DMS 273 (cell line): ENCODE measurements around the gene OTOP3.
A peak's percentile ranks its signal among the peaks of the same experiment; 100 is the strongest.
"Not testable (repeated sequence)": the region's sequence is repeated elsewhere in the genome, so short reads cannot be mapped to it uniquely, and the experiment has no call there.

Experiments
- DNase-seq: peaks from one replicate; lab custom pipeline; 2025; ENCODE audit not compliant: unreplicated experiment; lab: John Stamatoyannopoulos, UW

The OTOP3 gene

GRCh38 chr17:74935585-74936469, at the start of gene OTOP3:
Gene OTOP3, plus strand, starts transcription at chr17:74935898. Its CDS starts 24 bp downstream, at chr17:74935922.
- DNase-seq, result peak; percentile 44

- DNase-seq, result no peak
These were observed 47.2 kb upstream of the OTOP3 start for GRCh38 chr17:74888469-74888868.

DNA sequence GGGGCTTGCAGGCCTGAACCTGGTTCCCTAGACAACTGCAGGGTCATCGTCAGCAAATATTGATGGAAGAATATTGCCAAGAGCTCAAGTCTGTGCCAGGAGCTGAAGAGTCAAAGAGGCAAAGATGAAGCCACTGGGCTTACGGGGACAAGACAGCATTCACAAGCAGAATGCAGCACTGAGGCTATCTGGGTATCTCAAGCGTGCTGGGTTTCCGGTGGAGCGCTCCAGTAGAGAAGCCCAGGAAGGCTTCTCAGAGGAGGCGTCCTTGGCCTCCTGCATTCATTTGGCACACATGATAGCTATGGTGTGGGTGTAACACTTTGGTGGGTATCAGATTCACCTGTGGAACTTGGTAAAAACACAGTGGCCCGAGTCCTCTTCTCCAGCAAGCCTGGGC, 45.1 kb upstream of the OTOP3 start:
- DNase-seq, result no peak

GRCh38 chr17:74892013-74892841, 43.5 kb upstream of the OTOP3 start:
- DNase-seq, result no peak

DNA sequence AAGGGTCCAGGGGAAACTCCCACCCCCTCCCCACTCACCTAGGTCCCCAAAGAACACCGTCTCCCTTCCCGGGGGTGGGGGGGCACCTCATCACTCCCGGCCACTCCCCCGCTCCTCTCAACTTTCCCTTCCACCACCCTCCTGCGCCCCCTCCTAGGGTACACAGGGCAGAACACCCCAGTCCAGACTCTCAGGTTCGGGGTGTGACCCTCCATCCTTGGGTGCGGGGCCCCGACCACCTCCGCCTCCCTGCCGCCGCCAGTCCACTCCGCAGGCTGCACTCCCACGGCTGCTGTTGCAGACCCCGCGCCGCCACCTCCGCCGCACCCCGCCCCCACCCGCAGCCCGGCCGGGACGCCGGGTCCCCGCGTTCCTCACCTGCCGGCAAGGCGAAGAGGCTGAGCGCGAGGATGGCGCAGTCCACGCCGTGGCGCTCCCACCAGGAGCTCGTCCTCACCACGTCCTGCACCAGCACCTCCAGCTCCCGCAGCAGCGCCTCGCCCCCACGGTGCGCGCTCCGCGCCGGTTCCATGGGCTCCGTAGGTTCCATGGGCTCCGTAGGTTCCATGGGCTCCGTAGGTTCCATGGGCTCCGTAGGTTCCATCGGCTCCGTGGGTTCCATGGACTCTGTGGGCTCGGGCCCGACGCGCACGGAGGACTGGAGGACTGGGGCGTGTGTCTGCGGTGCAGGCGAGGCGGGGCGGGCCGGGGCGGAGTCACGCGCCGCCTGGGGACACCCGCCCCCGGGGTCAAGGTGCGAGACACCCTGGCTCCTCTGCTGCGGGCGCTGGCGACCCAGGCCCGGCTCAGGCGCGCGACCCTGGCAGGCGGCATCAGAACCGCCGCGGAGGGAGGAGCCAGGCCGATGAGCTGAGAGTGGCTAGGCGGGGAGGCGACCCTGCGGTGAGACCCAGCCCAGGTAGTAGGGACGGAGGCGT, 42.5 kb upstream of the OTOP3 start, which contains the start of gene FADS6:
TSS of gene FADS6 (minus strand) at position 660 of the 938 bp plus-strand sequence. CDS start at position 622, 38 bp downstream.
- DNase-seq, result no peak

- no peak for DNase-seq
These were observed 41.6 kb upstream of the OTOP3 start for GRCh38 chr17:74893936-74894671.

DNA sequence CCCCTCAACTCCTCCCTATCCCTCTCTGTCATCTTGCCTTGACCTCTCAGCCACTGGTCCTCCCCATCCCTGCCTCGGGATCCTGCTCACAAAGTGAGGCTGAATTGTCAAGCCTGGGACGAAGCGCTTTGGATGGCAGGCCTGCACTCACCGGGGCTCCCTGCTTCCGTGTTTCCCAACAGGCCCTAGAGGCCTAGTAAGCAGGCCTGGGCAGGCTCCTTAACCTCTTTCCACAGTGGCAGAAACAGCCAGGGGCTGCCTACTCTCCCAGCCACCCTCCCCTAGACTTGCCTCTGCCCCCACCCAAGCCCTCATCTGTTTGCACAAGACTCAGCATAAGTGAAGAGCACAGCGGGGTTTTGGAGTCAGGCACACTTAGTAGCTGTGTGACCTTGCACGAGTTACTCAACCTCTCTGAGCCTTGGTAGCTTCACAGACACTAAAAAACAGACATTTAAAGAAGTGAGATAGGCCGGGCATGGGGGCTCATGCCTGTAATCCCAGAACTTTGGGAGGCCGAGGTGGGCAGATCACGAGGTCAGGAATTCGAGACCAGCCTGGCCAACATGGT, 37.2 kb upstream of the OTOP3 start:
- DNase-seq, result no peak

DNA sequence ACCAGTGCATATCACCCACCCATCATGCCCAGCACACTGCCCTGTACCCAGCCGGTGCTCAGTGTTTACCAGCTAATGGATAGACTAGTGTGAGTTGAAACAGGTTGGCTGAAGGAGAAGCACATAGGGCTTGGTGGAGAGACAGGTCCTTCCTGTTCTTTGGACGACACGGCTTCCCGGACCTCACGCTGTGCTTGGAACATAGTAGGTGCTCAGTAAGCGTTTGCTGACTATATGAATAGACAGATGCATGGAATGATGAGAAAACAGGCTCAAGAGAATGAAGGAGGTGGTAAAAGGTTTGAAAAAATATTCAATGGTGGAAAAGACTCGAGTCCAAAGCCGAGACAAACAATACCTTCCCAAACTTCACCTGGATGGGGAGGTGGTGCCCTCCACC, 35.5 kb upstream of the OTOP3 start:
- no peak for DNase-seq

DNA sequence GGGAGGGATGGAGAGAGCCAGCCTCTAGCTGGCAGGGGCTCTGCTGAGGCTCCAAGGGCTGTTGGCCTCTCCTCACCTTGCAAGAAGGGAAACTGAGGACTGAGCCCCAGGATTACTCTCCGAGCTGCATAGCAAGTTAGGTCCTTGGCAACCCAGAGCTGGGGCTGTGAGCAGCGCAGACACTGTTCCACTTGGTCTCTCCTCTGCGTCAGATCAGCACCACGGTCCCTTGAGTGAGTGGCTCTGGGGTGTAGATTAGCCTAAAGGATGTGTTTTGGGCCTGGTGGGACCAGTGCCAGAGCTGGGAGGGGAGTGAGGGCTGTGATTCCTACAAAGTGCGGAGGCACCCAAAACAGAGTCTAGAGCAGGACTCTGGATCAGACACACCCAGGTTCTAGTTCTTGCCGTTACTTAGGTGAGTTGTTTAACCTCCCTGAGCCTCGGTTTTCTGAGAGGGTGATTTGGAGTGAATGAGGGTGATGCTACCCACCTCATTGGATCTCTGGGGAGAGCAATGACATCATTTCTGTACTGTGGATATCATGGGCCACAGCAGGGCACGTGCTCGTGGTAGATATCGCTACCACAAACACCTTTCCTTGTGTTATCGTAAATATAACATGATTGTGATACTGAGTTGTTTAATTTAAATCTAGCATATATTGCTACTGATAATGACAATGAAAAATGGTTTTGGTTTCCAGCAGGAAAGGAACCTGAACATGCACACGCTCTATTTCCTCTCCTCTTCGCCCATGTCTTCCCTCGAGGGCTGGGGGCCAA, 34.2 kb upstream of the OTOP3 start:
- DNase-seq, result no peak

- no peak for DNase-seq
These were observed 32.7 kb upstream of the OTOP3 start for GRCh38 chr17:74903034-74903433.

GRCh38 chr17:74903671-74904070, 32.0 kb upstream of the OTOP3 start:
- no peak for DNase-seq

DNA sequence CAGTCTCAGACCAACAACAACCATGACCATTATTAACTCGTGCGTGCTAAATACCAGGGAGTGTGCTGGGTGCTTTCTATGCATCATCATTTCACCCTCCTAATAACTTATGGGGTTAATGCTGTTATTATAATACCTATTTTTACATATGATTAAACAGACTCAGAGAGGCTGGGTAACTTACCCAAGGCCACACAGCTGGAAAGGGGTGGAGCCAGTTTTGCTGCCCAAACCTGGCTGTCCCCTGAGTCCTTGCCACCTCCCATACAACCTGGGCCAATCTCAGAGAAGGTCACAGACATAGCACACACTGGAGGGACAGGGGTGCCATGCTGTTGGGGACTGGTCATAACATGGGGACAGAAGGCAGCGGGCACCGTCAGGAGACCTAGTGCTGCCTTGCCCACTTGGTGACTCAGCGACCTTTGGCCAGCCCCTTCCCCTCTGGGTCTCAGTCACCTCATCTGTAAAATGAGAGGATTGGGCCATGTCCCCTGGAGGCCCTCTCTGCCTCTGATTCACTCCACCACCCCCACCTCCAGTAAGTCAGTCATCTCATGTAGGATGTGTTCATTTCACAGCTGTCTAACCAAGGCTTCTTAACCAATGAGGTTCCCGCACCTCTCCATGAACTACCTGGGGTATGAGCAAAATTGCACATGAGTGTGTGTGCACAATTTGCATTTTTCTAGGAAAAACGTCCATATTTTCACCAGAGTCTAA, 30.9 kb upstream of the OTOP3 start:
- no peak for DNase-seq

DNA sequence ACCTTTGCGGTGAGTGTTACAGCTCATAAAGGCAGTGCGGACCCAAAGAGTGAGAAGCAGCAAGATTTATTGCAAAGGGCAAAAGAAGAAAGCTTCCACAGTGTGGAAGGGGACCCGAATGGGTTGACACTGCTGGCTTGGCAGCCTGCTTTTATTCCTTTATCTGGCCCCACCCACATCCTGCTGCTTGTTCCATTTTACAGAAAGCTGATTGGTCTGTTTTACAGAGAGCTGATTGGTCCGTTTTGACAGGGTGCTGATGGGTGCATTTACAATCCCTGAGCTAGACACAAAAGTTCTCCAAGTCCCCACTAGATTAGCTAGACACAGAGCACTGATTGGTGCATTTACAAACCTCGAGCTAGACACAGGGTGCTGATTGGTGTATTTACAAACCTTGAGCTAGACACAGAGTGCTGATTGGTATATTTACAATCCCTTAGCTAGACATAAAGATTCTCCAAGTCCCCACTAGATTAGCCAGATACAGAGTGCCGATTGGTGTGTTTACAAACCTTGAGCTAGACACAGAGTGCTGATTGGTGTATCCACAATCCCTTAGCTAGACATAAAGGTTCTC, 29.4 kb upstream of the OTOP3 start:
- not testable (repeated sequence) for DNase-seq

GRCh38 chr17:74907012-74907411, 28.7 kb upstream of the OTOP3 start:
- no peak for DNase-seq

DNA sequence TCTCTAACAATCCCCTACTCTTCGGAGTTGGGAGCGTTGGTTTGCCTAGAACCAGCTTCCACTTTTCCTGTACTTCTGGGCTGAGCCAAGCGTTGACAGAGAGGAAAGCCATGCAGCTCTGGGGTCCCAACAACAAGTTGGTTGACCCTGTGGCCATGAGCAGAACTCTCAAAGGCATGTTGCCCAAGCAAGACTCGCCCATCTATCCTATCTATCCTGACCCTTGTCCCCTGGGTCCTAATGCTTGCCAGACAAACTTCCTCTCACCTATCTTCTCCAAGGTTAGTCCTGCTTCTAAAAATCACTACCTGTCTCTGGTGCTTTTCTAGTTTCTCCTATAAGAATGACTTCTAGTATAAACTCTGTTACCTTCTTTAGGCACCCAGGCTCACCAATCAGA, 26.6 kb upstream of the OTOP3 start:
- not testable (repeated sequence) for DNase-seq

DNA sequence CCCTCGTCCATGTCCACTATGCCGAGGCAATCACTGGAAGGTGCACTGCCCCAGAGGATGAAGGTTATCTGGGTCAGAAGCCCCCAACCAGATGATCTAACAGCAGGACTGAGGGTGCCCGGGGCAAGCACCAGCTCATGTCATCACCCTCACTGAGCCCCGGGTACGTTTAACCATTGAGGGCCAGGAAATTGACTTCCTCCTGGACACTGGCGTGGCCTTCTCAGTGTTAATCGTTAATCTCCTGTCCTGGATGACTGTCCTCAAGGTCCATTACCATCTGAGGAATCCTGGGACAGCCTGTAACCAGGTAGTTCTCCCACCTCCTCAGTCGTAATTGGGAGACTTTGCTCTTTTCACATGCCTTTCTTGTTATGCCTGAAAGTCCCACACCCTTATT, 24.3 kb upstream of the OTOP3 start:
- DNase-seq, result not testable (repeated sequence)

DNA sequence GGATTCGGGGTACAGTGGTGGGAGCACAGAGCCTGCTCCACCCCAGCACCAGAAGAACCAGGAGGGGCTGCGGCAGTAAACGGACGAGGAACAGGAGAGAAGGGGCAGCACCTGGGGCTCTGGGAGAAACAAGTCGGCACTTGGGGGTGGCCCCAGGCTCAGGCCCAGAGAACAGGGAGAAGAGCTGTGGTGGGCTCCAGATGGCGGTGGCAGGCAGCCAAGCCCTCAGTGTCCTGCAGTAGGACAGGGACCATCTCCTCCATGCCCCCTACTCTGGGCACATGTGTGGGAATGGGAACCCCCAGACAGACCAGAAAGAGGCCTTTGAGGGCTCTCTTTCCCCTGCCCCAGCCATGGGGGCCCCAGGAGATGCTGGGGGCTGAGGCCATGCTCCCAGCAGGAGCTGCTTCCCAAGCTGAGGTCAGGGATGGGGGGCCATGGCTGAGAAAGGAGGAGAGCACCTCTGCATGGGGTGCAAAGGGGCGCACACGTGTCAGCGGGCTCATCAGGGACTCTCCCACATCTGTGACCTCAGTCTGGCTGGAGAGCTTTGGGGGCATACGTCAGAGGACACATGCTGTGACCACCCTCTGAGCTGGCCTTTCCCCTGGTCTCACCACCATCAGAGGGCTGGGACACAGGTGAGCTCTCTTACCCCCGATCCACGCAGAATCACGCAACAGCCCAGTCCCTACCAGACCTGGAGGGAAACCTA, 19.4 kb upstream of the OTOP3 start:
- no peak for DNase-seq
